ENCODE measurements around the gene FCSK.

- TF ChIP-seq, protein P1, sequence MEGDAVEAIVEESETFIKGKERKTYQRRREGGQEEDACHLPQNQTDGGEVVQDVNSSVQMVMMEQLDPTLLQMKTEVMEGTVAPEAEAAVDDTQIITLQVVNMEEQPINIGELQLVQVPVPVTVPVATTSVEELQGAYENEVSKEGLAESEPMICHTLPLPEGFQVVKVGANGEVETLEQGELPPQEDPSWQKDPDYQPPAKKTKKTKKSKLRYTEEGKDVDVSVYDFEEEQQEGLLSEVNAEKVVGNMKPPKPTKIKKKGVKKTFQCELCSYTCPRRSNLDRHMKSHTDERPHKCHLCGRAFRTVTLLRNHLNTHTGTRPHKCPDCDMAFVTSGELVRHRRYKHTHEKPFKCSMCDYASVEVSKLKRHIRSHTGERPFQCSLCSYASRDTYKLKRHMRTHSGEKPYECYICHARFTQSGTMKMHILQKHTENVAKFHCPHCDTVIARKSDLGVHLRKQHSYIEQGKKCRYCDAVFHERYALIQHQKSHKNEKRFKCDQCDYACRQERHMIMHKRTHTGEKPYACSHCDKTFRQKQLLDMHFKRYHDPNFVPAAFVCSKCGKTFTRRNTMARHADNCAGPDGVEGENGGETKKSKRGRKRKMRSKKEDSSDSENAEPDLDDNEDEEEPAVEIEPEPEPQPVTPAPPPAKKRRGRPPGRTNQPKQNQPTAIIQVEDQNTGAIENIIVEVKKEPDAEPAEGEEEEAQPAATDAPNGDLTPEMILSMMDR (IDR thresholded peaks at IDR 0.05): no peak
- TF ChIP-seq POLR2AphosphoS5 (IDR thresholded peaks at IDR 0.05) (no peak), POLR2A (IDR thresholded peaks at IDR 0.05) (no peak), EP300 (IDR thresholded peaks at IDR 0.05) (no peak)
Measured at GRCh38 chr16:70470141-70470926, 15.9 kb downstream of the FCSK start.
